HepG2 (cell line): ENCODE results near the gene RAPGEF5. TPM values are rescaled to one million over a fixed set of nuclear protein-coding genes. Genes with fewer than 3 reads are reported as not detected.
A peak's percentile ranks its signal among the peaks of the same experiment; 100 is the strongest.

Source experiments
- CBX2 ChIP-seq, 2 experiments: fragments of 200-600 bp in 1 of 2; sonication (generic); formaldehyde crosslinking in 1 of 2; IDR thresholded peaks; 2 replicates each; pipeline versions ENCODE4 v1.7.0 to v1.8.1; 2018 to 2022; ENCODE audit warnings: low read depth in 2 of 2, low read length in 1 of 2, mild to moderate bottlenecking in 1 of 2, missing genetic modification reagents in 1 of 2
- FOSL1 ChIP-seq: sonication (generic); formaldehyde crosslinking; IDR thresholded peaks from 2 replicates; pipeline ENCODE4 v1.9.0; 2021; ENCODE audit warnings: missing genetic modification reagents, borderline replicate concordance
- HDAC2 ChIP-seq: sonication (generic); formaldehyde crosslinking; IDR thresholded peaks from 2 replicates; pipeline ENCODE4 v1.4.0; 2020; ENCODE audit warnings: missing genetic modification reagents
- HNRNPL ChIP-seq: fragments of 200-400 bp; formaldehyde crosslinking; IDR thresholded peaks from 2 replicates; pipeline ENCODE4 v1.6.1; 2017; ENCODE audit warnings: mild to moderate bottlenecking, low read depth, low read length
- HOXA7 ChIP-seq: sonication (generic); formaldehyde crosslinking; IDR thresholded peaks from 2 replicates; pipeline ENCODE4 v1.8.1; 2022; ENCODE audit warnings: mild to moderate bottlenecking, missing genetic modification reagents, moderate library complexity
- LRRFIP1 ChIP-seq: sonication (generic); formaldehyde crosslinking; conservative IDR thresholded peaks from 2 replicates; pipeline ENCODE4 v1.4.0; 2020; ENCODE audit warnings: missing genetic modification reagents
- MAZ ChIP-seq, 2 experiments: sonication (generic) in 1 of 2; formaldehyde crosslinking in 1 of 2; IDR thresholded peaks; 2 replicates each; pipeline versions ENCODE4 v1.5.0 to v1.6.1; 2012 to 2020; ENCODE audit warnings: low read depth in 2 of 2, mild to moderate bottlenecking in 2 of 2, borderline replicate concordance in 1 of 2, improper control_type of control experiment in 1 of 2, low read length in 1 of 2, missing genetic modification reagents in 1 of 2, moderate library complexity in 1 of 2
- RELA ChIP-seq: sonication (generic); formaldehyde crosslinking; IDR thresholded peaks from 2 replicates; pipeline ENCODE4 v1.4.0; 2020; ENCODE audit warnings: missing genetic modification reagents
- SOX6 ChIP-seq, 2 experiments: fragments of 450-650 bp in 1 of 2; sonication (generic) in 1 of 2; formaldehyde crosslinking in 1 of 2; IDR thresholded peaks; 2 replicates each; pipeline versions ENCODE4 v1.4.0 to v1.6.1; 2017 to 2020; ENCODE audit warnings: antibody characterized with exemption in 1 of 2, mild to moderate bottlenecking in 1 of 2, missing genetic modification reagents in 1 of 2
- THRA ChIP-seq: sonication (generic); formaldehyde crosslinking; IDR thresholded peaks from 2 replicates; pipeline ENCODE4 v1.4.0; 2020; ENCODE audit warnings: missing genetic modification reagents, borderline replicate concordance
- ZBTB7B ChIP-seq: sonication (generic); formaldehyde crosslinking; IDR thresholded peaks from 2 replicates; pipeline ENCODE4 v1.4.0; 2020; ENCODE audit warnings: missing genetic modification reagents
- ZFP37 ChIP-seq: sonication (generic); formaldehyde crosslinking; IDR thresholded peaks from 2 replicates; pipeline ENCODE4 v1.4.0; 2020; ENCODE audit warnings: missing genetic modification reagents, borderline replicate concordance
- ZMYM2 ChIP-seq: sonication (generic); formaldehyde crosslinking; IDR thresholded peaks from 2 replicates; pipeline ENCODE4 v1.8.0; 2022; ENCODE audit warnings: mild to moderate bottlenecking, missing genetic modification reagents
- ZNF3 ChIP-seq: IDR thresholded peaks from 2 replicates; pipeline ENCODE4 v1.7.0; 2017; ENCODE audit warnings: inconsistent platforms
- ZNF772 ChIP-seq: sonication (generic); formaldehyde crosslinking; IDR thresholded peaks from 2 replicates; pipeline ENCODE4 v1.5.0; 2020; ENCODE audit warnings: mild to moderate bottlenecking, missing genetic modification reagents
- ZNF780A ChIP-seq: sonication (generic); formaldehyde crosslinking; IDR thresholded peaks from 2 replicates; pipeline ENCODE4 v1.8.0; 2022; ENCODE audit warnings: mild to moderate bottlenecking, missing genetic modification reagents, moderate library complexity
- ZSCAN12 ChIP-seq: sonication (generic); formaldehyde crosslinking; IDR thresholded peaks from 2 replicates; pipeline ENCODE4 v1.9.0; 2021; ENCODE audit warnings: mild to moderate bottlenecking, missing genetic modification reagents
- polyA plus RNA-seq, 8 experiments: library from polyadenylated mRNA; depleted of rRNA in 3 of 8; stranded (reverse) in 7 of 8; unstranded in 1 of 8; fragments of >200 nt; fragmentation: Illumina TruSeq in 4 of 8; extraction: Trizol in 4 of 8; gene quantifications; 2 replicates each; pipeline versions ENCODE4 v1.2.1 to v1.2.3, GENCODE V29; 2011 to 2016; ENCODE audit warnings: low read depth in 4 of 8, missing spikeins in 1 of 8, mixed read lengths in 1 of 8; ENCODE audit not compliant: insufficient read depth in 1 of 8
- total RNA-seq, 5 experiments: library from RNA; depleted of rRNA; stranded (reverse); fragments of >200 nt; fragmentation: Illumina TruSeq; extraction: Trizol; gene quantifications; 2 replicates each; pipeline ENCODE4 v1.2.3, GENCODE V29; 2016; ENCODE audit warnings: low read depth in 1 of 5
- TF ChIP-seq, protein P1 (sequence below): sonication (generic); formaldehyde crosslinking; IDR thresholded peaks from 2 replicates; pipeline ENCODE4 v1.9.0; 2022; ENCODE audit warnings: missing genetic modification reagents, mild to moderate bottlenecking, borderline replicate concordance
- TF ChIP-seq, protein P2 (sequence below): sonication (generic); formaldehyde crosslinking; IDR thresholded peaks from 2 replicates; pipeline ENCODE4 v1.5.0; 2020; ENCODE audit warnings: missing genetic modification reagents

The RAPGEF5 gene
- total and polyA plus RNA-seq, 2 of the 13 experiments (the other 11 are each of a cell fraction or from before 2014, with no cell fraction given): 17.1 to 23.4 TPM

- TF ChIP-seq LRRFIP1 (no peak), ZNF780A (CRISPR knock-in tag) (no peak), CBX2 (IDR thresholded peaks at IDR 0.05; ENCODE audit: low read depth, low read length) (no peak), CBX2 (CRISPR knock-in tag; IDR thresholded peaks at IDR 0.05; ENCODE audit: low read depth) (no peak), HOXA7 (CRISPR knock-in tag) (no peak), ZNF772 (peak; percentile 22; the same call in 1 of the 2 replicates), ZFP37 (CRISPR knock-in tag) (no peak), ZNF3 (CRISPR knock-in tag) (no peak), MAZ (IDR thresholded peaks at IDR 0.05; ENCODE audit: borderline replicate concordance, low read depth, low read length) (no peak), MAZ (CRISPR knock-in tag; IDR thresholded peaks at IDR 0.05; ENCODE audit: low read depth) (no peak), HNRNPL (no peak), THRA (CRISPR knock-in tag) (peak; percentile 59; the same call in 1 of the 2 replicates), ZBTB7B (CRISPR knock-in tag) (no peak), ZMYM2 (CRISPR knock-in tag) (no peak), ZSCAN12 (0 out of 2 replicates have a peak, but pooled peaks have one; percentile 45), HDAC2 (CRISPR knock-in tag) (peak; percentile 61), FOSL1 (no peak), SOX6 (IDR thresholded peaks at IDR 0.05) (no peak), SOX6 (CRISPR knock-in tag; IDR thresholded peaks at IDR 0.05) (peak; percentile 70), RELA (CRISPR knock-in tag) (no peak)
- TF ChIP-seq, protein P1, sequence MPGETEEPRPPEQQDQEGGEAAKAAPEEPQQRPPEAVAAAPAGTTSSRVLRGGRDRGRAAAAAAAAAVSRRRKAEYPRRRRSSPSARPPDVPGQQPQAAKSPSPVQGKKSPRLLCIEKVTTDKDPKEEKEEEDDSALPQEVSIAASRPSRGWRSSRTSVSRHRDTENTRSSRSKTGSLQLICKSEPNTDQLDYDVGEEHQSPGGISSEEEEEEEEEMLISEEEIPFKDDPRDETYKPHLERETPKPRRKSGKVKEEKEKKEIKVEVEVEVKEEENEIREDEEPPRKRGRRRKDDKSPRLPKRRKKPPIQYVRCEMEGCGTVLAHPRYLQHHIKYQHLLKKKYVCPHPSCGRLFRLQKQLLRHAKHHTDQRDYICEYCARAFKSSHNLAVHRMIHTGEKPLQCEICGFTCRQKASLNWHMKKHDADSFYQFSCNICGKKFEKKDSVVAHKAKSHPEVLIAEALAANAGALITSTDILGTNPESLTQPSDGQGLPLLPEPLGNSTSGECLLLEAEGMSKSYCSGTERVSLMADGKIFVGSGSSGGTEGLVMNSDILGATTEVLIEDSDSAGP (CRISPR knock-in tag): no peak
- TF ChIP-seq, protein P2, sequence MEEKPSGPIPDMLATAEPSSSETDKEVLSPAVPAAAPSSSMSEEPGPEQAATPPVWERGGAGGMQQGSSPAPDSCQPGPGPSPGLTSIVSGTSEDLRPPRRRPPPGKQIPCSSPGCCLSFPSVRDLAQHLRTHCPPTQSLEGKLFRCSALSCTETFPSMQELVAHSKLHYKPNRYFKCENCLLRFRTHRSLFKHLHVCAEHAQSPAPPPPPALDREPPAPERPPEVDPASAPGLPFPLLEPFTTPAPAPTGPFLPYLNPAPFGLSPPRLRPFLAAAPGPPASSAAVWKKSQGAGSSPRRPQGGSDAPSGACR (CRISPR knock-in tag): no peak
Measured at GRCh38 chr7:22378199-22378980, 21.4 kb upstream of the RAPGEF5 start (continued).
